Bronchial epithelial cell (primary cell): ENCODE results near the gene SLC35F3. TPM values are rescaled to one million over a fixed set of nuclear protein-coding genes. Genes with fewer than 3 reads are reported as not detected.
A peak's percentile ranks its signal among the peaks of the same experiment; 100 is the strongest.
"Not testable (repeated sequence)": the region's sequence is repeated elsewhere in the genome, so short reads cannot be mapped to it uniquely, and the experiment has no call there.

Source experiments
- DNase-seq: peaks from one replicate; pipeline ENCODE4 v3.0.0-alpha.2; 2010; ENCODE audit warnings: low read depth
- FAIRE-seq: peaks from 2 replicates; lab custom pipeline; 2011; peaks lifted over from hg19 to GRCh38; lab: Jason Lieb, UNC
- H3K27me3 ChIP-seq: 2 replicates; pipeline ENCODE4 v1.5.1; 2011; ENCODE audit warnings: low read length; ENCODE audit not compliant: control insufficient read depth, insufficient read depth
- H3K36me3 ChIP-seq: 2 replicates; pipeline ENCODE4 v1.5.1; 2011; ENCODE audit warnings: low read length; ENCODE audit not compliant: control insufficient read depth, insufficient read depth
- H3K4me3 ChIP-seq: 2 replicates; pipeline ENCODE4 v1.5.1; 2011; ENCODE audit warnings: mild to moderate bottlenecking, low read depth, low read length, control low read depth
- total RNA-seq: library from RNA; depleted of rRNA; stranded (reverse); fragments of >200 nt; gene quantifications from 2 replicates; pipeline ENCODE4 v1.2.1, GENCODE V29; 2014
- TF ChIP-seq, protein P1 (sequence below): IDR thresholded peaks from 2 replicates; pipeline ENCODE4 v1.5.1; 2011; ENCODE audit warnings: mild to moderate bottlenecking, moderate library complexity, low read length, control low read depth, inconsistent platforms; ENCODE audit not compliant: insufficient read depth, severe bottlenecking

The SLC35F3 gene
- total RNA-seq, 1 donor from 2014 or later: 0.79 TPM

DNA sequence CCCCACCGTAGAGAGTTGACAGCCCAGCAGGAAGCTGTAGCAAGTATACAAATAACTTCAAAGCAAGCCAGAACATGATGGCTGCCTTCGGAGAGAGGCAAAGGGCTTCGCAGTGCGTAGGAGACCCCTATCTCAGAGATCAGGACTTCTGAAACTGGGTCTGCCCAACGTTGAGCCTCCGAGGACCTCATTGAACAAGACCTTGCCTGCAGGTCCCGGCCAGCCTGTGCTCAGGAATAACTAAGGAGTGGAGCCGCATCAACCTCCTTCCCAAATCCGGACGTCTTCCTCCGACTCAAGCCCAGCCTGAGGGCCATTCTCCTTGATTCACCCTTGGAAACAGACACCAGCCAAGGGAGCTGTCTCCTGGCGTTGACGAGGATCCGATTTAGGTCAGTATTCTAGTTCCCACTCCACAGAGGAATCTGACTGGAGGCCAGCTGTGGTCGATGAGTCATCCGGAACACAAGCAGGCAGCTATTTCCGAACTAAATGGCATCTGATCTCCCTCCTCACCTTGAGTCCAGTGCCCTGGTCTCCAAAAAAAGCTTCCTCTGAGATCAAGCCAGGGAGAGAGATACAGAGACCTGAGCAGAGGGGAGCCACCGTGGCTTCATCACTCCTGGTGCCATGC lies 302.3 kb downstream of the SLC35F3 start:
- H3K27me3 ChIP-seq: peaks cover 8% of the 10 kb centered on the region
- FAIRE-seq (no peak), DNase-seq (peak; percentile 85)
- no peaks in the 10 kb centered on the region for H3K36me3 ChIP-seq
- TF ChIP-seq, protein P1, sequence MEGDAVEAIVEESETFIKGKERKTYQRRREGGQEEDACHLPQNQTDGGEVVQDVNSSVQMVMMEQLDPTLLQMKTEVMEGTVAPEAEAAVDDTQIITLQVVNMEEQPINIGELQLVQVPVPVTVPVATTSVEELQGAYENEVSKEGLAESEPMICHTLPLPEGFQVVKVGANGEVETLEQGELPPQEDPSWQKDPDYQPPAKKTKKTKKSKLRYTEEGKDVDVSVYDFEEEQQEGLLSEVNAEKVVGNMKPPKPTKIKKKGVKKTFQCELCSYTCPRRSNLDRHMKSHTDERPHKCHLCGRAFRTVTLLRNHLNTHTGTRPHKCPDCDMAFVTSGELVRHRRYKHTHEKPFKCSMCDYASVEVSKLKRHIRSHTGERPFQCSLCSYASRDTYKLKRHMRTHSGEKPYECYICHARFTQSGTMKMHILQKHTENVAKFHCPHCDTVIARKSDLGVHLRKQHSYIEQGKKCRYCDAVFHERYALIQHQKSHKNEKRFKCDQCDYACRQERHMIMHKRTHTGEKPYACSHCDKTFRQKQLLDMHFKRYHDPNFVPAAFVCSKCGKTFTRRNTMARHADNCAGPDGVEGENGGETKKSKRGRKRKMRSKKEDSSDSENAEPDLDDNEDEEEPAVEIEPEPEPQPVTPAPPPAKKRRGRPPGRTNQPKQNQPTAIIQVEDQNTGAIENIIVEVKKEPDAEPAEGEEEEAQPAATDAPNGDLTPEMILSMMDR: no peak
- H3K4me3 ChIP-seq: no peak overlapping the region

DNA sequence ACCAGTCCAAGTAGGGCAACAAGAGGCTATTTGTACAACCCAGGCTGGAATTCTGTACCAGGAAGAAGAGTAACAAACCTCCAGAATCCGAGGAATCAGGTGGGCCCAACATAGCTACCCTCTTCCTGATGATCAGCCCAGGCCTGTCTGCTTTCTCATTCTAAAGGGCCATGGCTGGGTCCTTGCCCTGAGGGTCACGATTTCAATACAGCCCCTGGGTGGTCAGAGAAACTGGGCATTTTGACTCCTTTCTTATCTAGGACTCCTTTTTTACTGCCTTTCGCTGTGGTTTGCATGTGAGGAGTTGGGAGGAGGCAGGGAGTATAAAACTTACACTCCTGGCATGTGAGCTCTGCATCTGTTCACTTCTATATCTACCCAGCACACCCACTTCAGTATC lies 303.9 kb downstream of the SLC35F3 start:
- TF ChIP-seq, protein P1: no peak
- H3K36me3 ChIP-seq: no peaks in the 10 kb centered on the region
- no peak for FAIRE-seq
- H3K4me3 ChIP-seq: no peak overlapping the region
- no peak for DNase-seq
- peaks cover 8% of the 10 kb centered on the region for H3K27me3 ChIP-seq

DNA sequence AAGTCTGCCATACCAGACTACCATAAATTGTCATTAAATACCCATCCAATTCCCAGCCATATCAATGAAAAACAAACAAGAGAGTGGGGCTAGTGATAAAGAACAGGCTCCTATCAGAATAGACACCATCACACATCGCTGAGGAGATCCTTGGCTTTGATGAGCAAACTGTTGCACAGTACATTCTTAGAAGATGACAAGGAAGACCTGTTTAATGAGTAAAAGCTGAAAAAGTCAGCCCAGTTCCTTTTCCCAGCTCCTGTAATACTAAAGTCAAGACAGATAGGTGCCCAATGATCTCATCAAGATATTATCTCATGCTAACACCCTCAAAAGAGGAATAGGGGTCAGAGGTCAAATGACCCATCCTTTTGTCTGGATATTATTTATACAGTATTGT lies 304.3 kb downstream of the SLC35F3 start:
- DNase-seq: peak; percentile 77
- no peak for FAIRE-seq
- H3K4me3 ChIP-seq: no peak overlapping the region

DNA sequence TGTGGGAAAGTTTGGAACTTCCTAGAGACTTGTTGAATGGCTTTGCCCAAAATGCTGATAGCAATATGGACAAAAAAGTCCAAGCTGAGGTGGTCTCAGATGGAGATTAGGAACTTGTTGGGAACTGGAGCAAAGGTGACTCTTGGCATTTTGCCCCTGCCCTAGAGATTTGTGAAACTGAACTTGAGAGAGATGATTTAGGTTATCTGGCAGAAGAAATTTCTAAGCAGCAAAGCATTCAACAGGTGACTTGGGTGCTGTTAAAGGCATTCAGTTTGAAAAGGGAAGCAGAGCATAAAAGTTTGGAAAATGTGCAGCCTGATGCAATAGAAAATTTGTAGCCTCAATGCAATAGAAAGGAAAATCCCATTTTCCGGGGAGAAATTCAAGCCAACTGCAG lies 306.0 kb downstream of the SLC35F3 start:
- H3K36me3 ChIP-seq, H3K27me3 ChIP-seq, FAIRE-seq, H3K4me3 ChIP-seq, DNase-seq: not testable (repeated sequence)

More for the DNA sequence above, 304.3 kb downstream of the SLC35F3 start:
- TF ChIP-seq, protein P1: no peak
- Histone ChIP-seq H3K27me3 (peaks cover 8% of the 10 kb centered on the region), H3K36me3 (no peaks in the 10 kb centered on the region)

DNA sequence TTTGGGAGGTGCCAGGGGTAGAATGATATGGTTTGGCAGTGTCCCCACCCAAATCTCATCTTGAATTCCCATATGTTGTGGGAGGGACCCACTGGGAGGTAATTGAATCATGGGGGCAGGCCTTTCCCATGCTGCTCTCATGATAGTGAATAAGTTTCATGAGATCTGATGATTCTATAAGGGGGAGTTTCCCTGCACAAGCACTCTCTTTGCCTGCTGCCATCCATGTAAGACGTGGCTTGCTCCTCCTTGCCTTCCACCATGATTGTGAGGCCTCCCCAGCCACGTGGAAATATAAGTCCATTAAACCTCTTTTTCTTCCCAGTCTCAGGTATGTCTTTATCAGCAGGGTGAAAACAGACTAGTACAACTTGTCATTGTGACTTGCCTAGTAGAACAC lies 307.4 kb downstream of the SLC35F3 start:
- not testable (repeated sequence) for DNase-seq, H3K36me3 ChIP-seq, H3K4me3 ChIP-seq, H3K27me3 ChIP-seq, FAIRE-seq

DNA sequence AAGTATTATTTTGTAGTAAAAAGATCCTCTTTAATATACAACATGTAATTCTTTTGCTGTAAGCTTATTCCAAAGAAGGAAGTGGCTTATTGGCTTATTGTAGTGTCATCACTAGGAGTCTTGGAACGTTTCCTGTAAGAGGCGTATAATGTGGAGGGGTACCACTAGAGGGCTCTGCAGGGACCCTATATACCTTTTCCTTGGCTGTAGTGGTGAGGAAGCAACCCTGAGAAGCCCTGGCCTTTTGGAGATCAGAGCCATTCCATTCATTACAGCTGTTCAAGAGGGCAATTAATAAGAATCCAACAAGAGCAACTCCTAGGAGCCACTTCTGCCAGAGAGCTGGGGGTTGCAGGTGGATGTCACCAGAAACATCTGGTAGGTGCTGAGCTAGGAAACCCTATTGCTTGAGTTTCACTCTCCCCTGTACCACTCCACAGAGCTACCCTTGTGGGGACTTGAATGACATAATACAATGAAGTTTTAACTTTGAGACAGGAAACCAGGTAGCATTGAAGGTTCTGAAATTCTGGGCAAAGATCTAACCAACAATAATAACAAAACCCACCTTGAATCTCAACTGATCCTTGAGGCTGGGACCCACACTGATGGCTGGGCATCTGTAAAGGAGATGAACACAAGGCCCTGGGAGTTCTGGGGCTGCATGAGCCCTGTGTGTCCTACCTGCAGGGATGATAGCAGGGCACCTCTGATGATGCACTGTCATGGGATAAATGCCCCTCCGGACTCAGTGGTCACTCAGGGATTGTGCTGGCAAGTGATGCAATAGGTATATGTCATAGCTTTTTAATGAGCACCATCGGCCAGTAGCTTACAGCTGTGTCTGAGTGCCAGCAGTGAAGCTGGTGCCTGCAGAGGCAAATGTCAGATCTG lies 308.5 kb downstream of the SLC35F3 start:
- peak; percentile 73 for DNase-seq

More for the DNA sequence above, 308.5 kb downstream of the SLC35F3 start:
- H3K27me3 ChIP-seq: no peaks in the 10 kb centered on the region
- no peak overlapping the region for H3K4me3 ChIP-seq
- FAIRE-seq: no peak
- TF ChIP-seq, protein P1: peak; percentile 63
- no peaks in the 10 kb centered on the region for H3K36me3 ChIP-seq
